ENCODE data around the gene B3GNT2. TPM values are rescaled to one million over a fixed set of nuclear protein-coding genes. Genes with fewer than 3 reads are reported as not detected.
A peak's percentile ranks its signal among the peaks of the same experiment; 100 is the strongest.

Gene B3GNT2
- total and polyA plus RNA-seq, 2 donors (not counting 3 experiments of a cell fraction or from before 2014, with no cell fraction given) = 9.5 to 21.2 TPM

GRCh38 chr2:62194558-62195420 is 1.1 kb upstream of the B3GNT2 start:
- Histone ChIP-seq H2AFZ (ENCODE audit: low read depth, low read length) (peak overlapping the region; percentile 99), H3K4me1 (ENCODE audit: control insufficient read depth, extremely low read depth, insufficient read depth, low read length) (peaks cover 13% of the 10 kb centered on the region), H4K20me1 (replicated peaks; ENCODE audit: control insufficient read depth, extremely low read depth, insufficient read depth, low read length) (peaks cover 2% of the 10 kb centered on the region), H3K36me3 (ENCODE audit: control insufficient read depth in 2 of 2, extremely low read depth in 1 of 2, insufficient read depth in 2 of 2, low read length in 2 of 2) (no peaks in the 10 kb centered on the region), H3K9me3 (replicated peaks; ENCODE audit: control insufficient read depth, insufficient read depth, low read length) (no peaks in the 10 kb centered on the region), H3K79me2 (ENCODE audit: control insufficient read depth, insufficient read depth, low read length) (peaks cover 23% of the 10 kb centered on the region), H3K27ac (ENCODE audit: insufficient read depth, low read depth, low read length) (no peak overlapping the region), H3K9ac (replicated peaks; ENCODE audit: extremely low read depth, insufficient read depth, low read length) (peak overlapping the region; percentile 65), H3K27me3 (ENCODE audit: control insufficient read depth in 2 of 2, insufficient read depth in 2 of 2, low read length in 2 of 2) (peaks cover 3 to 7% of the 10 kb centered on the region in 2 experiments), H3K9me1 (replicated peaks; ENCODE audit: control insufficient read depth, extremely low read depth, insufficient read depth, low read length) (no peaks in the 10 kb centered on the region), H3K4me3 (replicated peaks in 1 of 3; ENCODE audit: insufficient read depth in 1 of 3, low read depth in 1 of 3, low read length in 3 of 3) (peak overlapping the region; percentile 82 to 98 (median 95)), H3K4me2 (ENCODE audit: insufficient read depth, low read length) (peak overlapping the region; percentile 88)
- CTCF ChIA-PET = interaction anchor here (1.4 to 1.5 kb wide), 2 partner anchors 145 to 217 kb away, joined by 4 to 8 read pairs; no protein-coding TSS in a partner anchor
- no peak for TF ChIP-seq GATA2 (IDR thresholded peaks at IDR 0.05; ENCODE audit: insufficient read depth, insufficient read length, low read depth, low read length)
- no peak for TF ChIP-seq JUN (IDR thresholded peaks at IDR 0.05; ENCODE audit: borderline replicate concordance, insufficient read depth, insufficient read length, low read depth)
- TF ChIP-seq MYC (IDR thresholded peaks at IDR 0.05; ENCODE audit: low read depth, low read length) = no peak
- no peak for TF ChIP-seq CTCF (IDR thresholded peaks at IDR 0.05; ENCODE audit: extremely low read depth in 1 of 2, insufficient read depth in 1 of 2, low read depth in 1 of 2, low read length in 2 of 2)
- TF ChIP-seq MAX (IDR thresholded peaks at IDR 0.05; ENCODE audit: insufficient read depth, insufficient read length) = no peak
- no peak for TF ChIP-seq FOS (IDR thresholded peaks at IDR 0.05; ENCODE audit: borderline replicate concordance, insufficient read depth, low read length)
- no peak for TF ChIP-seq POLR2A (IDR thresholded peaks at IDR 0.05; ENCODE audit: low read depth, low read length)
- TF ChIP-seq POLR2AphosphoS5 (IDR thresholded peaks at IDR 0.05; ENCODE audit: insufficient read depth, low read depth, low read length) = no peak
- TF ChIP-seq EZH2 (IDR thresholded peaks at IDR 0.05; ENCODE audit: borderline replicate concordance, low read depth, low read length, severe bottlenecking) = no peak
- POLR2A ChIA-PET = no interaction called here
- FAIRE-seq (no peak), DNase-seq (ENCODE audit: low read depth, low spot score) (no peak)
- intact Hi-C loops (cut with micrococcal nuclease) = loop anchor here (5.0 kb wide), 1 partner anchor 202 kb away; no protein-coding TSS in a partner anchor
- BruUV-seq (replicated peaks) = no TSS peak
- dilution Hi-C loops (cut with MboI; ENCODE audit: extremely low pct_ligation_motif_present, low sequenced_read_pairs) = no loop called here
